Uterus (tissue), 2 donors: ENCODE data around the gene ARHGAP19.

Experiments
- CTCF ChIP-seq, 4 experiments: fragments of 200-600 bp in 2 of 4; fragments of 450-650 bp in 2 of 4; sonication (generic) in 2 of 4; IDR thresholded peaks; one replicate each; pipeline ENCODE4 v1.5.1; 2016 to 2019; ENCODE audit warnings: antibody characterized with exemption in 4 of 4, mild to moderate bottlenecking in 2 of 4, moderate library complexity in 1 of 4
- POLR2A ChIP-seq, 2 donors: fragments of 450-650 bp; IDR thresholded peaks; one replicate each; pipeline ENCODE4 v1.6.1; 2016; ENCODE audit warnings: antibody characterized with exemption in 2 of 2, mild to moderate bottlenecking in 1 of 2, moderate library complexity in 1 of 2

- TF ChIP-seq POLR2A (IDR thresholded peaks at IDR 0.05): no peak
- TF ChIP-seq CTCF (IDR thresholded peaks at IDR 0.05): no peak
Measured at GRCh38 chr10:97238855-97239254, 53.6 kb downstream of the ARHGAP19 start.
